ENCODE measurements around the gene CIDEA. TPM values are rescaled to one million over a fixed set of nuclear protein-coding genes. Genes with fewer than 3 reads are reported as not detected.

The CIDEA gene
- total and polyA plus RNA-seq, 2 donors: 0.05 to 0.82 TPM

GRCh38 chr18:12247946-12248345 lies 6.2 kb upstream of the CIDEA start:
- Histone ChIP-seq H3K9me3 (ENCODE audit: control insufficient read depth in 2 of 2, insufficient read depth in 1 of 2, low read length in 1 of 2) (no peaks in the 10 kb centered on the region), H3K27me3 (ENCODE audit: control insufficient read depth in 2 of 2, insufficient read depth in 1 of 2, low read length in 1 of 2) (peaks cover 18 to 57% of the 10 kb centered on the region in 2 donors), H3K4me3 (ENCODE audit: low read length in 2 of 2) (no peak overlapping the region), H3K36me3 (ENCODE audit: control insufficient read depth in 2 of 2, insufficient read depth in 2 of 2, low read length in 1 of 2) (no peaks in the 10 kb centered on the region), H3K4me1 (ENCODE audit: control insufficient read depth in 2 of 2, insufficient read depth in 2 of 2, low read length in 2 of 2) (no peaks in the 10 kb centered on the region), H3K27ac (ENCODE audit: low read depth in 1 of 2, low read length in 1 of 2) (no peak overlapping the region)
- WGBS: 91% methylated on average over 6 of the region's 6 CpGs
- DNase-seq (ENCODE audit: low read depth in 6 of 9, low spot score in 9 of 9): no peak

GRCh38 chr18:12248926-12249720 lies 5.0 kb upstream of the CIDEA start:
- H3K9me3 ChIP-seq (ENCODE audit: control insufficient read depth in 2 of 2, insufficient read depth in 1 of 2, low read length in 1 of 2): no peaks in the 10 kb centered on the region
- DNase-seq (ENCODE audit: low read depth in 6 of 9, low spot score in 9 of 9): no peak
- WGBS: 85% methylated on average over 13 of the region's 13 CpGs
- peaks cover 28 to 69% of the 10 kb centered on the region in 2 donors for H3K27me3 ChIP-seq (ENCODE audit: control insufficient read depth in 2 of 2, insufficient read depth in 1 of 2, low read length in 1 of 2)
- no peaks in the 10 kb centered on the region for H3K36me3 ChIP-seq (ENCODE audit: control insufficient read depth in 2 of 2, insufficient read depth in 2 of 2, low read length in 1 of 2)
- no peak overlapping the region for H3K27ac ChIP-seq (ENCODE audit: low read depth in 1 of 2, low read length in 1 of 2)
- H3K4me3 ChIP-seq (ENCODE audit: low read length in 2 of 2): no peak overlapping the region
- H3K4me1 ChIP-seq (ENCODE audit: control insufficient read depth in 2 of 2, insufficient read depth in 2 of 2, low read length in 2 of 2): peaks cover 0 to 3% of the 10 kb centered on the region in 2 donors

GRCh38 chr18:12251311-12251710 lies 2.9 kb upstream of the CIDEA start:
- H3K27ac ChIP-seq (ENCODE audit: low read depth in 1 of 2, low read length in 1 of 2): no peak overlapping the region
- DNase-seq (ENCODE audit: low read depth in 6 of 9, low spot score in 9 of 9): no peak
- H3K36me3 ChIP-seq (ENCODE audit: control insufficient read depth in 2 of 2, insufficient read depth in 2 of 2, low read length in 1 of 2): no peaks in the 10 kb centered on the region
- H3K9me3 ChIP-seq (ENCODE audit: control insufficient read depth in 2 of 2, insufficient read depth in 1 of 2, low read length in 1 of 2): peaks cover 0 to 4% of the 10 kb centered on the region in 2 donors
- peaks cover 39 to 81% of the 10 kb centered on the region in 2 donors for H3K27me3 ChIP-seq (ENCODE audit: control insufficient read depth in 2 of 2, insufficient read depth in 1 of 2, low read length in 1 of 2)
- peaks cover 0 to 6% of the 10 kb centered on the region in 2 donors for H3K4me1 ChIP-seq (ENCODE audit: control insufficient read depth in 2 of 2, insufficient read depth in 2 of 2, low read length in 2 of 2)
- 94% methylated on average over 11 of the region's 11 CpGs for WGBS
- no peak overlapping the region for H3K4me3 ChIP-seq (ENCODE audit: low read length in 2 of 2)

- DNase-seq (ENCODE audit: low read depth in 6 of 9, low spot score in 9 of 9): no peak
- H3K4me3 ChIP-seq (ENCODE audit: low read length in 2 of 2): no peak overlapping the region
- no peaks in the 10 kb centered on the region for H3K36me3 ChIP-seq (ENCODE audit: control insufficient read depth in 2 of 2, insufficient read depth in 2 of 2, low read length in 1 of 2)
- peaks cover 0 to 6% of the 10 kb centered on the region in 2 donors for H3K4me1 ChIP-seq (ENCODE audit: control insufficient read depth in 2 of 2, insufficient read depth in 2 of 2, low read length in 2 of 2)
- no peak overlapping the region for H3K27ac ChIP-seq (ENCODE audit: low read depth in 1 of 2, low read length in 1 of 2)
- 97% methylated on average over 6 of the region's 6 CpGs for WGBS
- peaks cover 0 to 4% of the 10 kb centered on the region in 2 donors for H3K9me3 ChIP-seq (ENCODE audit: control insufficient read depth in 2 of 2, insufficient read depth in 1 of 2, low read length in 1 of 2)
- H3K27me3 ChIP-seq (ENCODE audit: control insufficient read depth in 2 of 2, insufficient read depth in 1 of 2, low read length in 1 of 2): peaks cover 44 to 80% of the 10 kb centered on the region in 2 donors
These were observed 2.1 kb upstream of the CIDEA start for GRCh38 chr18:12252061-12252460.

GRCh38 chr18:12253027-12253426 lies 1.1 kb upstream of the CIDEA start:
- Histone ChIP-seq H3K36me3 (ENCODE audit: control insufficient read depth in 2 of 2, insufficient read depth in 2 of 2, low read length in 1 of 2) (no peaks in the 10 kb centered on the region), H3K27me3 (ENCODE audit: control insufficient read depth in 2 of 2, insufficient read depth in 1 of 2, low read length in 1 of 2) (peaks cover 42 to 80% of the 10 kb centered on the region in 2 donors), H3K27ac (ENCODE audit: low read depth in 1 of 2, low read length in 1 of 2) (no peak overlapping the region), H3K4me1 (ENCODE audit: control insufficient read depth in 2 of 2, insufficient read depth in 2 of 2, low read length in 2 of 2) (peaks cover 0 to 6% of the 10 kb centered on the region in 2 donors), H3K4me3 (ENCODE audit: low read length in 2 of 2) (no peak overlapping the region), H3K9me3 (ENCODE audit: control insufficient read depth in 2 of 2, insufficient read depth in 1 of 2, low read length in 1 of 2) (peaks cover 0 to 4% of the 10 kb centered on the region in 2 donors)
- no peak for DNase-seq (ENCODE audit: low read depth in 6 of 9, low spot score in 9 of 9)
- WGBS: 40% methylated on average over 11 of the region's 11 CpGs

- no peak for DNase-seq (ENCODE audit: low read depth in 6 of 9, low spot score in 9 of 9)
- peaks cover 0 to 6% of the 10 kb centered on the region in 2 donors for H3K4me1 ChIP-seq (ENCODE audit: control insufficient read depth in 2 of 2, insufficient read depth in 2 of 2, low read length in 2 of 2)
- no peak overlapping the region for H3K27ac ChIP-seq (ENCODE audit: low read depth in 1 of 2, low read length in 1 of 2)
- WGBS: 1% methylated on average over 20 of the region's 20 CpGs
- no peaks in the 10 kb centered on the region for H3K36me3 ChIP-seq (ENCODE audit: control insufficient read depth in 2 of 2, insufficient read depth in 2 of 2, low read length in 1 of 2)
- H3K27me3 ChIP-seq (ENCODE audit: control insufficient read depth in 2 of 2, insufficient read depth in 1 of 2, low read length in 1 of 2): peaks cover 41 to 83% of the 10 kb centered on the region in 2 donors
- H3K4me3 ChIP-seq (ENCODE audit: low read length in 2 of 2): no peak overlapping the region
- H3K9me3 ChIP-seq (ENCODE audit: control insufficient read depth in 2 of 2, insufficient read depth in 1 of 2, low read length in 1 of 2): peaks cover 0 to 4% of the 10 kb centered on the region in 2 donors
These were observed 462 bp upstream of the CIDEA start for GRCh38 chr18:12253663-12254135.

- no peaks in the 10 kb centered on the region for H3K36me3 ChIP-seq (ENCODE audit: control insufficient read depth in 2 of 2, insufficient read depth in 2 of 2, low read length in 1 of 2)
- H3K4me1 ChIP-seq (ENCODE audit: control insufficient read depth in 2 of 2, insufficient read depth in 2 of 2, low read length in 2 of 2): peaks cover 0 to 6% of the 10 kb centered on the region in 2 donors
- H3K27me3 ChIP-seq (ENCODE audit: control insufficient read depth in 2 of 2, insufficient read depth in 1 of 2, low read length in 1 of 2): peaks cover 41 to 80% of the 10 kb centered on the region in 2 donors
- WGBS: 63% methylated on average over 38 of the region's 38 CpGs
- DNase-seq (ENCODE audit: low read depth in 6 of 9, low spot score in 9 of 9): no peak
- H3K27ac ChIP-seq (ENCODE audit: low read depth in 1 of 2, low read length in 1 of 2): no peak overlapping the region
- peaks cover 0 to 4% of the 10 kb centered on the region in 2 donors for H3K9me3 ChIP-seq (ENCODE audit: control insufficient read depth in 2 of 2, insufficient read depth in 1 of 2, low read length in 1 of 2)
- H3K4me3 ChIP-seq (ENCODE audit: low read length in 2 of 2): no peak overlapping the region
These were observed 805 bp downstream of the CIDEA start for GRCh38 chr18:12254820-12255511.

- Histone ChIP-seq H3K4me3 (ENCODE audit: low read length in 2 of 2) (no peak overlapping the region), H3K36me3 (ENCODE audit: control insufficient read depth in 2 of 2, insufficient read depth in 2 of 2, low read length in 1 of 2) (no peaks in the 10 kb centered on the region), H3K4me1 (ENCODE audit: control insufficient read depth in 2 of 2, insufficient read depth in 2 of 2, low read length in 2 of 2) (peaks cover 0 to 6% of the 10 kb centered on the region in 2 donors), H3K27ac (ENCODE audit: low read depth in 1 of 2, low read length in 1 of 2) (no peak overlapping the region), H3K9me3 (ENCODE audit: control insufficient read depth in 2 of 2, insufficient read depth in 1 of 2, low read length in 1 of 2) (peaks cover 0 to 4% of the 10 kb centered on the region in 2 donors), H3K27me3 (ENCODE audit: control insufficient read depth in 2 of 2, insufficient read depth in 1 of 2, low read length in 1 of 2) (peaks cover 41 to 80% of the 10 kb centered on the region in 2 donors)
- 84% methylated on average over 4 of the region's 4 CpGs for WGBS
- no peak for DNase-seq (ENCODE audit: low read depth in 6 of 9, low spot score in 9 of 9)
These were observed 1.5 kb downstream of the CIDEA start for GRCh38 chr18:12255626-12256026.

GRCh38 chr18:12256951-12257350 lies 2.8 kb downstream of the CIDEA start:
- Histone ChIP-seq H3K4me3 (ENCODE audit: low read length in 2 of 2) (no peak overlapping the region), H3K9me3 (ENCODE audit: control insufficient read depth in 2 of 2, insufficient read depth in 1 of 2, low read length in 1 of 2) (peaks cover 0 to 4% of the 10 kb centered on the region in 2 donors), H3K27ac (ENCODE audit: low read depth in 1 of 2, low read length in 1 of 2) (no peak overlapping the region), H3K27me3 (ENCODE audit: control insufficient read depth in 2 of 2, insufficient read depth in 1 of 2, low read length in 1 of 2) (peaks cover 37 to 75% of the 10 kb centered on the region in 2 donors), H3K4me1 (ENCODE audit: control insufficient read depth in 2 of 2, insufficient read depth in 2 of 2, low read length in 2 of 2) (peaks cover 0 to 6% of the 10 kb centered on the region in 2 donors), H3K36me3 (ENCODE audit: control insufficient read depth in 2 of 2, insufficient read depth in 2 of 2, low read length in 1 of 2) (no peaks in the 10 kb centered on the region)
- no peak for DNase-seq (ENCODE audit: low read depth in 6 of 9, low spot score in 9 of 9)
- 56% methylated on average over 6 of the region's 6 CpGs for WGBS

All from thymus (tissue), 11 donors.